Mucosa of rectum (tissue), 2 donors: ENCODE measurements around the gene GRAMD4.

Source experiments
- H3K27ac ChIP-seq, 2 donors: one replicate each; pipeline ENCODE4 v1.7.0; 2013; ENCODE audit warnings: inconsistent platforms in 2 of 2, low read depth in 2 of 2, low read length in 2 of 2
- H3K27me3 ChIP-seq, 2 donors: one replicate each; pipeline ENCODE4 v1.7.0; 2013; ENCODE audit warnings: low read length in 2 of 2; ENCODE audit not compliant: control insufficient read depth in 2 of 2, insufficient read depth in 2 of 2
- H3K36me3 ChIP-seq, 2 donors: one replicate each; pipeline ENCODE4 v1.7.0; 2013; ENCODE audit warnings: low read length in 2 of 2; ENCODE audit not compliant: control insufficient read depth in 2 of 2, insufficient read depth in 2 of 2
- H3K4me1 ChIP-seq, 2 donors: one replicate each; pipeline ENCODE4 v1.7.0; 2013; ENCODE audit warnings: low read length in 2 of 2, mild to moderate bottlenecking in 1 of 2; ENCODE audit not compliant: control insufficient read depth in 2 of 2, insufficient read depth in 2 of 2
- H3K4me3 ChIP-seq, 2 donors: one replicate each; pipeline ENCODE4 v1.7.0; 2013; ENCODE audit warnings: low read length in 2 of 2
- H3K9ac ChIP-seq, 2 donors: one replicate each; pipeline ENCODE4 v1.7.0; 2013; ENCODE audit warnings: low read length in 2 of 2, low read depth in 1 of 2, mild to moderate bottlenecking in 1 of 2
- H3K9me3 ChIP-seq, 2 donors: one replicate each; pipeline ENCODE4 v1.7.0; 2013; ENCODE audit warnings: low read length in 2 of 2; ENCODE audit not compliant: control insufficient read depth in 2 of 2
- donor health status: healthy.
- donor health status: Normal muscosa, but diverticular disease.

GRAMD4 gene

GRCh38 chr22:46589141-46589748 is 30.9 kb upstream of the GRAMD4 start:
- H3K27ac ChIP-seq = no peak overlapping the region
- H3K9me3 ChIP-seq = no peaks in the 10 kb centered on the region
- H3K4me3 ChIP-seq = no peak overlapping the region
- H3K36me3 ChIP-seq = peaks cover 0 to 5% of the 10 kb centered on the region in 2 donors
- H3K4me1 ChIP-seq = peaks cover 37 to 53% of the 10 kb centered on the region in 2 donors
- H3K9ac ChIP-seq = peak overlapping the region in 1 of 2 donors; percentile 70
- H3K27me3 ChIP-seq = no peaks in the 10 kb centered on the region

- peaks cover 0 to 5% of the 10 kb centered on the region in 2 donors for H3K36me3 ChIP-seq
- no peaks in the 10 kb centered on the region for H3K9me3 ChIP-seq
- peaks cover 33 to 52% of the 10 kb centered on the region in 2 donors for H3K4me1 ChIP-seq
- H3K9ac ChIP-seq = no peak overlapping the region
- H3K27me3 ChIP-seq = no peaks in the 10 kb centered on the region
- H3K4me3 ChIP-seq = no peak overlapping the region
- H3K27ac ChIP-seq = no peak overlapping the region
These were observed 30.3 kb upstream of the GRAMD4 start for GRCh38 chr22:46589871-46590271.

- Histone ChIP-seq H3K36me3 (peaks cover 0 to 5% of the 10 kb centered on the region in 2 donors), H3K4me3 (no peak overlapping the region), H3K4me1 (peaks cover 30 to 52% of the 10 kb centered on the region in 2 donors), H3K27me3 (no peaks in the 10 kb centered on the region), H3K27ac (peak overlapping the region in 1 of 2 donors; percentile 3), H3K9me3 (no peaks in the 10 kb centered on the region), H3K9ac (no peak overlapping the region)
These were observed 29.9 kb upstream of the GRAMD4 start for GRCh38 chr22:46590334-46590733.

GRCh38 chr22:46591930-46592329 is 28.3 kb upstream of the GRAMD4 start:
- Histone ChIP-seq H3K36me3 (peaks cover 0 to 5% of the 10 kb centered on the region in 2 donors), H3K9me3 (no peaks in the 10 kb centered on the region), H3K4me1 (peaks cover 26 to 51% of the 10 kb centered on the region in 2 donors), H3K9ac (peak overlapping the region in 1 of 2 donors; percentile 6), H3K4me3 (no peak overlapping the region), H3K27me3 (no peaks in the 10 kb centered on the region), H3K27ac (peak overlapping the region; percentile 58 to 79)

GRCh38 chr22:46592390-46592872 is 27.8 kb upstream of the GRAMD4 start:
- Histone ChIP-seq H3K4me3 (no peak overlapping the region), H3K27ac (peak overlapping the region; percentile 67 to 79), H3K9me3 (no peaks in the 10 kb centered on the region), H3K9ac (peak overlapping the region in 1 of 2 donors; percentile 6), H3K4me1 (peaks cover 24 to 48% of the 10 kb centered on the region in 2 donors), H3K36me3 (peaks cover 0 to 5% of the 10 kb centered on the region in 2 donors), H3K27me3 (no peaks in the 10 kb centered on the region)

GRCh38 chr22:46593211-46593681 is 26.9 kb upstream of the GRAMD4 start:
- H3K36me3 ChIP-seq = peaks cover 0 to 5% of the 10 kb centered on the region in 2 donors
- H3K4me1 ChIP-seq = peaks cover 15 to 43% of the 10 kb centered on the region in 2 donors
- peak overlapping the region; percentile 39 to 48 for H3K4me3 ChIP-seq
- peak overlapping the region; percentile 67 to 79 for H3K27ac ChIP-seq
- peak overlapping the region in 1 of 2 donors; percentile 32 for H3K9ac ChIP-seq
- no peaks in the 10 kb centered on the region for H3K9me3 ChIP-seq
- no peaks in the 10 kb centered on the region for H3K27me3 ChIP-seq

GRCh38 chr22:46593996-46594946 is 25.9 kb upstream of the GRAMD4 start:
- H3K9ac ChIP-seq = no peak overlapping the region
- peaks cover 14 to 42% of the 10 kb centered on the region in 2 donors for H3K4me1 ChIP-seq
- no peaks in the 10 kb centered on the region for H3K9me3 ChIP-seq
- no peak overlapping the region for H3K4me3 ChIP-seq
- H3K27me3 ChIP-seq = no peaks in the 10 kb centered on the region
- peaks cover 0 to 5% of the 10 kb centered on the region in 2 donors for H3K36me3 ChIP-seq
- no peak overlapping the region for H3K27ac ChIP-seq

- Histone ChIP-seq H3K4me1 (peaks cover 14 to 40% of the 10 kb centered on the region in 2 donors), H3K4me3 (no peak overlapping the region), H3K27ac (no peak overlapping the region), H3K36me3 (peaks cover 0 to 5% of the 10 kb centered on the region in 2 donors), H3K9me3 (no peaks in the 10 kb centered on the region), H3K27me3 (no peaks in the 10 kb centered on the region), H3K9ac (no peak overlapping the region)
These were observed 25.3 kb upstream of the GRAMD4 start for GRCh38 chr22:46594947-46595298.

- peak overlapping the region in 1 of 2 donors; percentile 85 for H3K27ac ChIP-seq
These were observed 24.6 kb upstream of the GRAMD4 start for GRCh38 chr22:46595545-46595944.

GRCh38 chr22:46596032-46596441 is 24.1 kb upstream of the GRAMD4 start:
- no peaks in the 10 kb centered on the region for H3K9me3 ChIP-seq
- H3K9ac ChIP-seq = peak overlapping the region in 1 of 2 donors; percentile 14
- no peak overlapping the region for H3K4me3 ChIP-seq
- H3K27me3 ChIP-seq = no peaks in the 10 kb centered on the region
- H3K36me3 ChIP-seq = peaks cover 0 to 5% of the 10 kb centered on the region in 2 donors
- H3K4me1 ChIP-seq = peaks cover 12 to 34% of the 10 kb centered on the region in 2 donors
- H3K27ac ChIP-seq = peak overlapping the region; percentile 71 to 85

More at GRCh38 chr22:46595545-46595944, 24.6 kb upstream of the GRAMD4 start:
- peaks cover 12 to 34% of the 10 kb centered on the region in 2 donors for H3K4me1 ChIP-seq
- H3K9me3 ChIP-seq = no peaks in the 10 kb centered on the region
- H3K36me3 ChIP-seq = peaks cover 0 to 5% of the 10 kb centered on the region in 2 donors
- no peak overlapping the region for H3K4me3 ChIP-seq
- H3K9ac ChIP-seq = no peak overlapping the region
- no peaks in the 10 kb centered on the region for H3K27me3 ChIP-seq
